Measurements from ENCODE around the gene ITGB6.
A peak's percentile ranks its signal among the peaks of the same experiment; 100 is the strongest.
"Not testable (repeated sequence)": the region's sequence is repeated elsewhere in the genome, so short reads cannot be mapped to it uniquely, and the experiment has no call there.

ITGB6 gene

DNA sequence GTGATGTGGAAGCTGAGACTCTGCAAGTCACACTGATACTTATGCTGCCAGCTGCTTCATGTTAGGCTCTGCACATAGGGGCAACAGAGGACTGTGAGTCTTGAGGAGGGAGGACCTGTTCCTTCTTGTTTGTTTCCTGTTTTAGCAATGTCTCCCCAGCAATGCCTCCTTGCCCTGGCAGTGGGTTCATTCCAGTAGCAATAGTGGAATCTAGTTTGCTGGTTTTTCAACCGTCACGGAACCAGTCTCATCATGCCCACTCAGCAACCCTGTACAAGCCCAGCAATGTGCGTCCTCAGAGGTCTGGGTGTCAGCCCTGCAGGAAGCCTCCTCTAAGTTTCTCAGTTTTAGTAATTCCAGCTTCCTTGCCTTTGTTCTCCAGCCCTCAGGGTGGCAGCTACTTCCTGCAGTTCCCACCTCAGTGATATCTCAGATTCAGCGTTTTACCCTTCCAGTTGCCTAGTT is 20.5 kb upstream of the ITGB6 start:
- DNase-seq, result peak; percentile 9

DNA sequence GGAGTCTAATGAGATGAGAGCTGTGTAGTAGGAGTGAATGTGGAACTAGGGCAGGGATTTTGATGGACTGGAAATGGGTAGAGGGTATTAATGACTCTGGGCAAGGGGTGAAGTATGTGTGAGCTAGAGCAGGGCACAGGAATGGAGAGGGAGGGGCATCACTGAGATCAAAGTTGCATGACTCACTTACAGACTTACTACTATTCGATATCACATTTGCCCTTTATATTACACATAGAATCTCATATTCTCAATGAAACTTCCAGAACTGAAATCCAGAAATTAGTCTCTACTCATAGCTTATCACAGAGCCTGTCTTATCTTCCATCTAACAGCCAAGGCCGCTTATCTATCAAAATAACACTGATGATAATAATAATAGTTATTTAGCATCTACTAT is 20.0 kb upstream of the ITGB6 start:
- no peak for DNase-seq

DNA sequence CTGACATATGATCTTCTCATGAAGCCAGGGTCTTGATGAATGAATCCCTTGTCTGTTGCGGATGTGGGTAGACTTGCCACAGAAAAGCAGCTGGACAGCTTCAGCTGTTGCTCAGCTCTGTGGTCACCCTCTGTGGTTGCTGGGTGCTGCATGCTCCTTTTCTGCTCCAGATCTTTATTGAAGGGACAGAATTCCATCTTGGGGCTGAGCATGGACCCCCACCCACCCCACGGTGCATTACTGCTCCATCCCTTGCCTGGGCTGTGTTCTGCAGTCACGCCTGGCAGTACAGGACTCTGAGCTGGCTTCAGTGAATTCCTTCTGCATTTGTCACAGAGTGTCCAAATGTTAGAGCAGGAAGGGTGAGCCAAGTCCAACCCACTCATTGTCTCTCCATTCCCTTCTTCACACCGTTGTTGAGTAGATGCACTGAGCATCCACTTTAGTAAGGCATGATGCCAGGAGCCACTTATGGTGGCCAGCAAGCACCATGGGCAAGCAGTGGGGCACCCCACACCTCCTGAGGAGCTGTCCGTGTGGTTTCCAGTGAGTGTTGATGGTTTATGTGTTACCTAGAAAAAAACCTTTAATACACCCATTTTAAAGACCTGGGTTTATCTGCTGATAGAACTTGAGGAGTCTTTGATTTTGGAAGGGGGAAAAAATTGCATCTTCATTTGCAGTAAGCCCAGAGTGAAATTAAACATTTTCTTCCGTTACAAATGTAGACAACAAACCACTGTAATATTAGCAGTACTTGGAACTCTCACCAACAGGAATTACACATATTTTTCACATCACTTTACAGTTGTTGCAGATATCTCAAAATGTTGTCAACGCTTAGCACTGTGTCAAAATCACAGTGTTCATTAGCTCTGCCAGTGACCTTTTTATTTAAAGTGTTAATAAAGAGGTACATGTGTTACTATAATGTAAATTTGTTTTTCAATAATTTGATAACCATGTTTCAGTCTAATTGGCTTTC is 14.7 kb upstream of the ITGB6 start:
- DNase-seq, result no peak

DNA sequence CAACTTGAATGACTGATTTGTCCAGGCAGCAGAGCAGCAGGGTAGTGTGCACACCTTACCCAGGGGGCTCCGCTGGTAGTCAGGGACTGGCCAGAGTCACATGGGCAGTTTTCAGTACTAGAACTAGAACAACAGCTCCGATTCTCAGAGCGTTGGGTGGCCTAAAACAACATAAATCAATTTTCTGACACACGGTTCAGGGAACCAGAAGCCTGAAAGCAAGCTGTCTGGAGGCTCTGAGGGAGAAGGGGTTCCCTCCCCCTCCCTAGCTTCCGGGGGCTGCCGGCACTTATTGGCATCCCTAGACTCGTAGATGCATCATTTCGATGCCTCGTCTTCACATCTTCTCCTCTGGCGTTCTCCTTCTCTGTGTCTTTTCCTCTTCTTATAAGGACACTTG is 13.4 kb upstream of the ITGB6 start:
- DNase-seq, result no peak

DNA sequence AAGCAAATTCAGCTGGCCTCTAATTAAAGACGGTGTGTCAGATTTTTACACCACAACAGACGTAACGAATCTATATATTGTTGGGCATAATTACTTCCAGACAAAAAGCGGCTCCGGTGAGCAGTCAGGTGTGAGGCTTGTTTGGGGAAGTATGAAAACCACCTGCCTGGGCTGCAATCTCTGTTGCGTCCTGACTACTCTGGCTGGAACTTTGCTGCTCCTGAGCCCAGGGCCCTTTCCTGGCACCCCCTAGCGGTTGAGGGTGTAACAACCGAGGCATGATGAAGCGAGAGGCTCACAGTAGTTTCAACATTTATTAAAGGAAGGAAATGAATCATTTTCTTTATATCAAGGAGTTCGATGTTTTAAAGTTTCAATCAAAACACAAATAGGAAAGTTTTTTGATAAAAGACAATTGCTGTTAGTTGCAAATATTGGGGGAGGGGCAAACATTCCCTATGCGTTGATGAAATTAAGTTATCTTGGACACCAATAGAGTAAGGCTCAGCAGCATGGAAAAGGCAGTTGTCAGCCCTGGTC is 10.6 kb upstream of the ITGB6 start:
- DNase-seq, result peak; percentile 65

DNA sequence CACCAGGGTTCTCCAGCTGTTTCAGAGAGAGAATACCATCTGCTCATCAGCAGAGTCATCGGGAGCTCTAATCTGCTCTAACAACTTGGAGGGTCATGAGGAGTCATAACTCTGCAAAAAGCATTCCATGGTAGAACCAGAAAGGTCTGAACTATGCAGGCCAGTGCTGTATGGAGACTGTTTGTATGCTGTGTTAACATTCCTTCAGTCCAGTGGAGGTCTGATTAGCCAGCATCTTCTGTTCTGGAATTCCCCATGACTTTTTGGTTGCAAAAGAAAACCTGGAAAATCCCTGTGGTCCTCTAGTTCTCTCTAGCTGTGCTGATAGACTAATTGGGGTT is 9.4 kb upstream of the ITGB6 start:
- DNase-seq, result no peak

DNA sequence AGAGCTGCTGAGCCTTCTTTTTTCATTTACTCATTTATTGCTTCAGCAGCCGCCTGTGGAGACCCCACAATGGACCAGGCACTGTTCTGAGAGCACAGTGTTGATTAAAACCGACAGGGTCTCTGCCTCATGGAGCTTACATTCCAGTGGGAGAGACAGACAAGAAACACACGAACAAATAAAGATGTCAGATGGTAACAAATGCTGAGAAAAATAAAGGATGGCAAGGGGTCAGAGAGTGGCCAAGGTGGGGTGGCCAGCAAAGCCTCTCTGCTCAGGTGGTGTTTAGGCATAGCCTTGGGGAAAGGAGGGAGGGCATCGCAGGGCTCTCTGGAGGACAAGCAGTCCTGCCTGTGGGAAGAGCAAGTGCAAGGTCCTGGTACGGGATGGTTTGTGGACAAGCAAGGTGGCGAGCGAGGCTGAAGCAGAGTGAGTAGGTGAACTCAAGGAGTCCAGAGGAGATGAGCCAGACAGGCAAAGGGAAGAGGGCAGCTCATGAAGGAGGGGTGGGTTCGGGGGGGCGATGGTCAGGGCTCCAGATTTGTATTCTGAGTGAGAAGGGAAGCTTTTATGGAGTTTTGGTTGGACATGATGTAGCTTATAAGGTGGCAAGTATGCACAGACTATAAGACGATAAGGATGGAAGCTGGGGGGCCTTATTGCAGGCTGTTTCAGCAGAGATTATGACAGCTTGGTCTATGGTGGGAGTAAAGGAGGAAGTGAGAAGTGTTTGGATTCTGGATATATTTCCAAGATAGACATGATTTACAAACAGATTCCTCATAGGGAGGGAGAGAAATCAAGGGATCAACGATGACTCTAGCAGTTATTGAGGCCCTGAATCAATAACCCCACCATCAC is 8.8 kb upstream of the ITGB6 start:
- no peak for DNase-seq

DNA sequence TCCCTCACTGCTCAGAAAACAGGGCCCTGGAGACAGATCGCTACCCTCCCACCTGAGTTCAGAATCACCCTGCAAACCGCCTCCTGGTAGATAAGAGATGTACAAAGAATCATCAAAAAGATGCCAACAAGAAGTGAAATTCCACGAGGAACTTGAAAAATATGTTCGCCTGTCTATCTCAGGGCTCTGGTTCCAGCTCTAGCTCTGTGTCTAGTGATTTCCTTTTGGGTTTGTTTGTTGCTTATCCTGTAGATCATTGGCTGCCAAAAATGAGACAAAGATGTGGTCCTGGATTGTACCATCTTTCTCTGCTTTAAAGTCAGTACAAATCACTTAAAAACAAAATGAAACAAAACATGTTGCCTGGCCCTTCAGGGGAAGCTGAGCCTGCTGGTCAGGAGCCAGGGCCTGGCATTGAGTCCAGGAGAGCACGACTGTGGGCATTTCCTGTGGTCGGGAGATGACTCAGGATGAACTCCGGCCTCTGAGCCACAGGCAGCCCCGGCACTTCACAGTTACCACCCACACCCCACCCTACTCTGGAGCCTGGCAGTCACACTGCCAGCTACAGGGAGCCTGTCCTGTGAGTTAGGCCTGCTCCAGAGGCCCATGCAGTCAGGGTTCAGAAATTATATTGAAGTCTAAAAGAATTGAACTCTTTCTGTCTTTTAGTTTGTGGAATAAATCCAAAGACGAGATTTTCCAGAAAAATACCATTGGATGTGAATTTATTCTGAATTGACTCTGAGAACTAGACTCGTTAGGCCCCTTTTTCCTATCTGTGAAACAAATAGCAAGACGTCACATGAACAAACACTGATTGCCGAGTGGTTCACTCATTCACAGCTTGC is 8.0 kb upstream of the ITGB6 start:
- no peak for DNase-seq

DNA sequence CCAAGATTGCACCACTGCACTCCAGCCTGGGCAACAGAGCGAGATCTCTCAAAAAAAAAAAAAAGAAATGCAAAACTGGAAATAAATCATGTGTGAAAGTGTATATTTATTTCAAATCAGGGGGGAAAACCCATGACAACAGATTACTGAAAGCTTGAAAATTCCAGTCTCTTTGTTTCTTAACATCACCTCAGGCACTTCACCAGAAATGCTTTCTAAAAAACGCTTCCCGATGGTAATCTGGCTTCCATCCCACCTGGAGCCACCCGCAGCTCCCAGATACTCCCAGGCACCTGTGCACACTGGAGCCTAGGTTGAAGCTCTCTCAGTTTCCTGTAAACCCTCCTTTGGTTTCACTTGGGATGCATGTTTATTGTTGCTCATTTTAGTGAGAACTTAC is 7.2 kb upstream of the ITGB6 start:
- DNase-seq, result no peak

DNA sequence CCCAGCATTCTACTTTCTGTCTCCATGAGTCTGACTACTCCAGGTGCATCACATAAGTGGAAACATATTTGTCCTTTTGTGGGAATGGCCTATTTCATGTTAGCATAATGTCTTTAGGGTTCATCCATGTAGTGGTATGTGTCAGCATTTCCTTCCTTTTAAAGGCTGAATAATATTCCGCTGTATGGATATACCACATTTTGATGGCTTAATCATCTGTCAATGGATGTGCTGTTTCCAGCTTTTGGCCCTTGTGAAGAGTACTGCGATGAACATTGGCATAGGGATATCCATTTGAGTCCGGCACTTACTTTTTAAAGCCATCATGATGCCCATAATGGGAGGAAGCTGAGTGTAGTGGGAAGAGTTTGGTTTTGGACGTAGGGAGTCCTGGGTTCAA is 6.4 kb upstream of the ITGB6 start:
- DNase-seq, result no peak

DNA sequence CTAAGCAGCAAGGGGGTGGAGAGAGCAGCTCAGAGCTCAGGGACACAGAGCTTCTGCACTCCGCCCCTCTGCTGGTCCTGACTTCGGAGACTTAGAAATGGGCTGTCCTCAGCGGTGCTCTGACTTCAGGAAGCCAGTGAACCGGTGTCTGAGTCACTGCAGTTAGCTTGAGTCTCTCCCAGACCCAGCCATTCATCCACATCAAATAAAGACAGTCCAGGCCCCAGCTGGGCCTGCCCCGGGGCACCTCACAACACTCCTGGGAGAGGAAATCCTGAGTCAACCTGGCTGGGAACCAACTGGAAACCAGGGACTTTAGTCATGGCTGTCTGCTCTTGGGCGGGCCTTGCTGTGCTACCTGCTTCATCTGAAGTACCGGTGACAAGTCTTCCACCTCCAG is 5.4 kb upstream of the ITGB6 start:
- DNase-seq, result no peak

DNA sequence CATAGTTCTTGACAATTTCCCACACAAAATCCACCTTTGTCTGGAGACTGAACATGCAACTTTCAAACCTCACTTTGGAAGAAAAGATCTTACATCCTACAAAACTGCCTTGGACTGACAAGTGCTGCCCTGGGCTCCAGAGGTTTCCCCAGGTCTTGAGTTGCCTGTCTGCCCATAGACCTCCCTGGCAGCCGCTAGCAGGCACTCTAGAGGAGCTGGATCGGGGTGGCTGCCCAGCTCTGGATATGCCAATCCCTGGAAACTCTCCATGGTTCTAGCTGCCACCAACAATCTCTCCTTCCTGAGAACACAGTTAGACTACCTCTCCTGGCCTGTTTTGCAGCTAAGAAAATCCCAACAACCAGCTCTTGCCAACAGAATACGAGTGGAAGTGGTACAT is 3.4 kb upstream of the ITGB6 start:
- DNase-seq, result no peak

DNA sequence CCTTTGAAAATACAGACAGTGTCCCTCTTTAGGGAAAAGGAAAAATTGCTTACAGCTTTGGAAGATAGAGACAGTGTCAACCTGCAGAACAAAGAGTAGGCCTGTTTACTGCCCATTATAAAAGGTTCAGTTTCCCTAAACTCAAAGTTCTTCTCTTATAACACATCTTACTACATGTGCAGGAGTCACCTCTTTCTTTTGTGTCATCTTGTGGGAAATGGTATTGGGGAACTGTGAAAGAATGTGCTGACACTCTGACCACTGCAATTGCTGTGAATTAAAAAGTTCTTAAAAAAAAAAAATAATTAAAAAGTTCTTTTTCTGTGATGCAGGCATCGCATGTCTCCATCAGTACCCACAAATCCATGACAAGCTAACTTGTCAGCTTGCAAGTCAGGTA is 2.9 kb upstream of the ITGB6 start:
- no peak for DNase-seq

DNA sequence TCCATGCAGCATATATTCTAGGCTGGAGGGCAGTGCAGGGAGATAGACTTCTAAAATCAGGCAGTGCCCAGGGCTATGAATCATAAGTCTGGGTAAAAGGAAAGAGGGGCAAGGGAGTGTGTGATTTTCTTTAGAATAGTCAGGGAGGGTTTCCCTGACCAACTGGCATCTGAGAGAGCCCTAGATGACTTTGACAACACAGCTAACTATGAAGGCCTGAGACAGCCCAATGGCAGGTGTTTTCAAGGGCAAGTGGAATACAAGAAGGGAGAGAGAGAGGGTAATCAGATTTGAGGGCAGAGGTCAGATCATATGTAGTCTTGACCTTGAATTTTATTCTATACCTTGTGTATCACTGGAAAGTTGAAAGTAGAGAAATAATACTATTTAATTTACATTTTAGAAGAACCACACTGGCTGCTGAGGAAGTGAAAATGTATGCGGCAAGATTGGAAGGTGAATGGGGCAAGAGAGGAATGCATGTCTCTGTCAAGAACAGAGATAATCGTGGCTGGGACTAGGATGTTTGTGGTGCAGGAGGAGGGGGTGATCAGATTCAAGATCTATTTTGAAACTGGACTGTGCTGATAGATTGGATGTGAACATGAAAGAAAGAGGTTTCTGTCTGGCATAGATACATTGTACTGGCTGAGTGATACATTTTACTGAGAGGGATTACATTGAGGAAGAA is 1.9 kb upstream of the ITGB6 start:
- no peak for DNase-seq

DNA sequence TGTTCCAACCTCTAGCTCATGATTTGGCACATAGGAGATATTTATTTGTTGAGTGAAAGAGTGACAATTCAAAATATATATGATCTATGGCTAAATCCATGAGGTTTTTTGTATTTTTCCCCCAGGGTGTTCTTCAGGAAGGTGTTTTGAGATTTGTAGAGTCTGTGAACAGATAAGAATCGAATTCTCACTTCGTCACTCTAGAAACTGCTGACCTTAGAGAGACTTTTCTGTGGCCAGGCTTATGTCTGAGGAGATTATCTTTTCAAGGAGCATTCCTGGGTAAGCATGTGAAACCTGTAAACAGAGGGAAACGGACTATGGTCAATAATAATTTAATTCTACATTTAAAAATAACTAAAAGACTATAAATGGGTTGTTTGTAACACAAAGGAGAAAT is 849 bp upstream of the ITGB6 start:
- no peak for DNase-seq

DNA sequence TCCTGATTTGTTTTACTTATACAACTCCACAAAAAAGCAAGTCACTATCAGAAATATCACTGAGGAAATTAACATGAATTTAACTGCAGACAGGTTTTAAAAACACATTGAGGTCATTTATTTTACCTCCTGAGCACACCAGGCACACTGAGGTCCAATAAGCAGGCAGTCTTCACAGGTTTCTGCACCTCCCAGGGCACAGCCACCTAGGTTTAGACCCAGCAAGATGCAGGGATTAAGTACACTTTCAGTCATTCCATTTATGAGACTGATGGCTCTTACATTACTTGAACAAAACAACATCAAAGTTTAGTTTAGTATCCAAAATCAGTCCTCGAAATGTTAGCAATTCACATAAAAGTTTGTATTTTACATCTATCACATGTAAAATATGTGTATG is 1.0 kb downstream of the ITGB6 start:
- no peak for DNase-seq

DNA sequence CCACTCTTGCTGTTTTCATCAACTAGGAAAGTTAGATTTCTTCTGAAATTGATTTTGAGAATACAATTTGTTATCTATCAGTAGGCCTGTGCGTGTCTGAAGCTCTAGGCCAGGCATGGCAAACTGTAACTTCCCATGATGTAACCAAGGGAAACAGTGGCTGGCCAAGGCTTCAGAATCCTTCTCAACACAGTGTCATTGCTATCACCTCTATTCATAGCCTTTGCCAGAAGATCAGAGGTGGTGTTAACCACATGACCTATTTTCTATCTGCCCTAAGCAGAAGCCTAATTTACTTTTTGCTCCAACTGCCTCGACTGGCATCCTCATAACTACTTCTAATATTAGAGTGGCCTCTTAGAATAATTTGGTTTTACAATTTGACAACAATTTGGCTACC is 2.5 kb downstream of the ITGB6 start:
- DNase-seq, result no peak

DNA sequence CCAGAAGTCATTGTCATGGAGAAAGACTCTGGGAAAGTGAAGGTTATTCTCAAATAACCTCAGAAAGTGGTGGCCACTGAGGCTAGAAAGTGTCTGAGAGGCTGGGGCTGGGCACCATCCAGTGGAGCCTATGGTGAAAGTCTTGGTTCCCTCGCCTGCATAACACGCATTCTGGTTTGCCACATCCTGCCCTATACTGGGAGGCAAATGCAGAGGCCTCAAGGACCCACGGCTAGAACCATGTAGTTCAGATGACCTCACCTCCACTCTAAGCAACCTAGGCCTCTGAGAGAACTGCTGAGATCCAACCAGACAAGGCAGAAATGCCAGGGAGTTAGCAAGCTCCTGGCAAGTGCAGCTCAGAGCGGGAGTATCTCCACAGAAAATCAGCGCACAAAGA is 5.1 kb downstream of the ITGB6 start:
- DNase-seq, result no peak

DNA sequence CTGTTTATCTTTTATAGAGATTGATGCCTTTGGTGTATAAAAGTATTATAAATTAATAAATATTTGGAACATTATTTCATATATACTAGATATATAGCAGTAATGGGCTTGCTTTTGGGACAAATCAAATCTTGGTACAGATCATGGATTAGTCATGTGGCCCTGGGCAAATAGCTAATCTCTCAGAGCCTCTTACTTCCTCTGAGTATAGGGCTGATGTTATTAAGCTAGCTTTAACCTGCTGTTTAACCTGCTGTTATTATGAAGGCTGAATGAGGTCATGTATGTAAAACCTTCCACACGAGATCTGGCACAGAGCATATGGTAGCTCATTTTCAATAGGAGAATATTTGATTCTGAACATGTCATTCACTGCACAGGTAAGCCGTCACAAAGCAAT is 5.7 kb downstream of the ITGB6 start:
- no peak for DNase-seq

DNA sequence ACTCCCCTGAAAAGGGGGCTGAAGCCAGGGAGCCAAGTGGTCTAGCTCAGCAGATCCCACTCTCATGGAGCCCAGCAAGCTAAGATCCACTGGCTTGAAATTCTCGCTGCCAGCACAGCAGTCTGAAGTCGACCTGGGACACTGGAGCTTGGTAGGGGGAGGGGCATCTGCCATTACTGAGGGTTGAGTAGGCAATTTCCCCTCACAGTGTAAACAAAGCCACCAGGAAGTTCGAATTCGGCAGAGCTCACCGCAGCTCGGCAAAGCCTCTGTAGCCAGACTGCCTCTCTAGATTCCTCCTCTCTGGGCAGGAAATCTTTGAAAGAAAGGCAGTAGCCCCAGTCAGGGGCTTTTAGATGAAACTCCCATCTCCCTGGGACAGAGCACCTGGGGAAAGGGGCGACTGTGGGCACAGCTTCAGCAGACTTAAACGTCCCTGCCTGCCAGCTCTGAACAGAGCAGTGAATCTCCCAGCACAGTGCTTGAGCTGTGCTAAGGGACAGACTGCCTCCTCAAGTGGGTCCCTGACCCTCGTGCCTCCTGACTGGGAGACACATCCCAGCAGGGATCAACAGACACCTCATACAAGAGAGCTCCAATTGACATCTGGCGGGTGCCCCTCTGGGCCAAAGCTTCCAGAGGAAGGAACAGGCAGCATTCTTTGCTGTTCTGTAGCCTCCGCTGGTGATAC is 18.8 kb downstream of the ITGB6 start:
- DNase-seq, result not testable (repeated sequence)

DNA sequence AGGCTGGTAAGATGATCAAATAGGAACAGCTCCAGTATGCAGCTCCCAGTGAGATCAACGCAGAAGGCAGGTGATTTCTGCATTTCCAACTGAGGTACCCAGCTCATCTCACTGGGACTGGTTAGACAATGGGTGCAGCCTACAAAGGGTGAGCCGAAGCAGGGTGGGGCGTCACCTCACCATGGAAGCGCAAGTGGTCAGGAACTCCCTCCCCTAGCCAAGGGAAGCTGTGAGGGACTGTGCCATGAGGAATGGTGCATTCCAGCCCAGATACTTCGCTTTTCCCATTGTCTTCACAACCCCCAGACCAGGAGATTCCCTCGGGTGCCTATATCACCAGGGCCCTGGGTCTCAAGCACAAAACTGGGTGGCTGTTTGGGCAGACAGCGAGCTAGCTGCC is 19.4 kb downstream of the ITGB6 start:
- not testable (repeated sequence) for DNase-seq

DNA sequence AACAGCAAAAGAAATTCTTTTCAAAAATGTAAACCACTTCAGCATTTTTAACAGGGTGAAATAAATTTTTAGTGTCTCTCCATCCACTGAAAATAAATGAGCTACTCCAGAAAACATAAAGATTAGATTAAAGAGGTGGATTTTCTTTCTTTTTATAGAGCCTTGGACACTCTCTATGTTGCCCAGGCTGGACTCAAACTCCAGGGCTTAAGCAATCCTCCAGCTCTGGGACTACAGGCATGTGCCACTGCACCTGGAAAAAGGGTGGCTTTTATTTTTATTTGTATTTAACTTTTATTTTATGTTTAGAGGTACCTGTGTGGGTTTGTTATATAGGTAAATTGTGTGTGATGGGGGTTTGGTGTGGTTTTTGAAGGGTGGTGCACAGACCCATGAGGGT is 19.9 kb downstream of the ITGB6 start:
- DNase-seq, result no peak
